BE2C (cell line): Measurements from ENCODE around the gene ITGB7.

ENCODE experiments used
- DNase-seq: peaks from one replicate; pipeline ENCODE4 v3.0.0-alpha.2; 2020
- H3K27me3 ChIP-seq: fragments of 250-450 bp; sonication (Bioruptor Pico); 2 replicates; pipeline ENCODE4 v1.5.1; 2020; ENCODE audit warnings: mild to moderate bottlenecking
- H3K36me3 ChIP-seq: fragments of 250-450 bp; sonication (Bioruptor Pico); 2 replicates; pipeline ENCODE4 v1.5.1; 2020; ENCODE audit warnings: mild to moderate bottlenecking
- H3K4me1 ChIP-seq: fragments of 250-450 bp; sonication (Bioruptor Pico); 2 replicates; pipeline ENCODE4 v1.5.1; 2020
- H3K4me3 ChIP-seq: 2 replicates; pipeline ENCODE4 v1.5.1; 2011; ENCODE audit warnings: low read depth, low read length
- H3K9me3 ChIP-seq: fragments of 250-450 bp; sonication (Bioruptor Pico); 2 replicates; pipeline ENCODE4 v1.5.1; 2020
- TF ChIP-seq, protein P1 (sequence below): IDR thresholded peaks from 2 replicates; pipeline ENCODE4 v1.5.1; 2012; ENCODE audit warnings: mild to moderate bottlenecking, low read depth, low read length

ITGB7 gene

GRCh38 chr12:53212931-53213330, 5.9 kb upstream of the ITGB7 start:
- no peak for DNase-seq
- H3K9me3 ChIP-seq = no peaks in the 10 kb centered on the region
- H3K4me3 ChIP-seq = no peak overlapping the region
- no peaks in the 10 kb centered on the region for H3K27me3 ChIP-seq
- H3K4me1 ChIP-seq = peaks cover 4% of the 10 kb centered on the region; the same call in 1 of the 2 replicates
- TF ChIP-seq, protein P1, sequence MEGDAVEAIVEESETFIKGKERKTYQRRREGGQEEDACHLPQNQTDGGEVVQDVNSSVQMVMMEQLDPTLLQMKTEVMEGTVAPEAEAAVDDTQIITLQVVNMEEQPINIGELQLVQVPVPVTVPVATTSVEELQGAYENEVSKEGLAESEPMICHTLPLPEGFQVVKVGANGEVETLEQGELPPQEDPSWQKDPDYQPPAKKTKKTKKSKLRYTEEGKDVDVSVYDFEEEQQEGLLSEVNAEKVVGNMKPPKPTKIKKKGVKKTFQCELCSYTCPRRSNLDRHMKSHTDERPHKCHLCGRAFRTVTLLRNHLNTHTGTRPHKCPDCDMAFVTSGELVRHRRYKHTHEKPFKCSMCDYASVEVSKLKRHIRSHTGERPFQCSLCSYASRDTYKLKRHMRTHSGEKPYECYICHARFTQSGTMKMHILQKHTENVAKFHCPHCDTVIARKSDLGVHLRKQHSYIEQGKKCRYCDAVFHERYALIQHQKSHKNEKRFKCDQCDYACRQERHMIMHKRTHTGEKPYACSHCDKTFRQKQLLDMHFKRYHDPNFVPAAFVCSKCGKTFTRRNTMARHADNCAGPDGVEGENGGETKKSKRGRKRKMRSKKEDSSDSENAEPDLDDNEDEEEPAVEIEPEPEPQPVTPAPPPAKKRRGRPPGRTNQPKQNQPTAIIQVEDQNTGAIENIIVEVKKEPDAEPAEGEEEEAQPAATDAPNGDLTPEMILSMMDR = no peak
- 0 out of 2 replicates have a peak, but pooled peaks cover 2% of the 10 kb centered on the region for H3K36me3 ChIP-seq

DNA sequence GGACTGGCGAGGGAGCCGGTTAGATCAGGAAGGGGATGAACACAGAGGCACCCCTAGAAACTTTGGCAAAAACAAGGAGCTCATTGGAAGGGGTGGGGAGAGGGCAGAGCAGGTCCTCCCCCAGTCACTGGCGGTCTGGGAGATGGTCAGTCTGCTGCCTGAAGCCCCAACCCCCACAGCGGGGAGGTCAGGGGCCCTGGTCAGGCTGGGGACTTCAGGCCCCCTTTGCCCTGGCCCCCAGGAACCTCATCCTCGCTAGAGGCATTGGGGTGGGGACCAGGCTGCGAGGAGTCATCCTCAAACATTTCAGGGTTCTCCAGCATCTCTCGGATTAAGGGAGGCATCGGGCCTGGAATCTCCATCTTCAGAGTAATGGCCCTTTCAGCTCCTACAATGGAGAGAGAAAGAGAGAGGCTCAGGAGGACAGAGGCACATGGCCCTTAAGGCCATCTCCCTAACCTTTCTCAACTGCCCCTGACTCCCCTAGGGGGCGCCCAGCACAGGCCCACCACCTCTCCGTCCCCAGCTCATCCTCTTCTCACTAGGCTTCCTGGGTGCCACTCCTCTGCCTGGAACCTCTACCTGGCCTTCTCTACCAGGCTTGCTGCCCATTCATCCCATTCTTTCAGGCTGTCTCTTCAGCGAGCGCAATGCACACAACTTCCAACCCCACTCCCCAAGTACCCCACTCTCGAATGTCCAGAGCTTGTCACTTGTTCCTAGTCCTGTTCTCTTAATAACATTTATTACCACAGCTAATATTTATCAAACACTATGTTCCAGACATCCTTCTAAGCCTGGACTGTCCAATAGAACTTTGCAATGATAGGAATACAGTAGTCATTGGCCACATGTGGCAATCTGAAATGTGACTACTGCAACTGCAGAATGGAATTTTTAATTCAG, 4.7 kb upstream of the ITGB7 start:
- Histone ChIP-seq H3K27me3 (no peaks in the 10 kb centered on the region), H3K36me3 (0 out of 2 replicates have a peak, but pooled peaks cover 2% of the 10 kb centered on the region), H3K4me1 (peaks cover 4% of the 10 kb centered on the region; the same call in 1 of the 2 replicates), H3K4me3 (no peak overlapping the region), H3K9me3 (no peaks in the 10 kb centered on the region)
- TF ChIP-seq, protein P1 = peak; percentile 71
- DNase-seq = peak; percentile 56

DNA sequence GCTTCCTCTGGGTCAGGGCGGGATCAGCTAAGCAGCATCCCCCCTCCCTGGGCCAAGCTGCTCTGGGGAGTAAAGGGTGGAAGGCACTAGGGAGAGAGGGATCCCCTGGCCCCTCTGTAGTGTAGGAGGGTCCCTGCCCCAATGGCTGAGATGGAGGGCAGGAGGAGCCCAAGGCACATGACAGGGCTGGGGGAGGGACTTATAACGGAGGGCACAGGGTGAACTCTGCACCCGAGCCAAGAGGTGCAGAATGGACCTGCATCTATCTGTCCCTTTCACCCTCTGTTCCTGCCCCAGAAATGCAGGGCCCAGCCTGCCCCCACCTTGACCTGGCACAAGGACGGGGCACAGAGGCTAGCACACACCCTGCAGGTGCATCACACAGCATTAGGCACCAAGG, 3.8 kb upstream of the ITGB7 start:
- 0 out of 2 replicates have a peak, but pooled peaks cover 2% of the 10 kb centered on the region for H3K36me3 ChIP-seq
- TF ChIP-seq, protein P1 = no peak
- H3K4me1 ChIP-seq = peaks cover 4% of the 10 kb centered on the region; the same call in 1 of the 2 replicates
- no peak for DNase-seq
- no peaks in the 10 kb centered on the region for H3K27me3 ChIP-seq
- no peaks in the 10 kb centered on the region for H3K9me3 ChIP-seq
- H3K4me3 ChIP-seq = no peak overlapping the region

DNA sequence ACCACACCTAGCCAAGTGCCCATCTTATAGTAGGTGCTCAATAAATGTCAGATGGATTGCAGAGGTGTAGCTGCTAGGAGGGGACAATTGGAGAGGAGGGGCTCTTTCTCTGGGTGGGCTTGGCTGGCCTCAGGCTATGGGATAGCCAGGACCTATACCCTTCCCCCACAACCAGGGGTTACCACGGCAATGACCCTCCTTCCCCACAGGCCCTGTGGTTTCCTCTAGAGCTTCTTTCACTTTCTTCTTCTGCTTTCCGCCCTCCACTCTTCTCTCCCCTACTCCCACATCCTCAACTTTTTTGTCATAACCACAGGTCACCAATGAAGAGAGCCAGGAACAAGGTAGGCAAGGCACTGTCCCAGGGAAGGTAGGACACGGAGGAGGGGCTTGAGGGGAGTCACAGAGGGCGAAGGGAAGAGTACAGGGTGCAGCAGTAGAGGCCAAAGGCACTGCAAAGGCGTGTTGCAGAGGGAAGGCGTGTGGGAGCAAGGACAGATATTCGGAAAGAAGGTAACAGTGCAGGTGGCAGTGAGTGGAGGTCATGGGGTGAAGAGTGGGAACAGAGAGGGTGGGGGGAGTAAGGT, 1.9 kb upstream of the ITGB7 start:
- H3K4me1 ChIP-seq = peaks cover 4% of the 10 kb centered on the region; the same call in 1 of the 2 replicates
- TF ChIP-seq, protein P1 = no peak
- H3K36me3 ChIP-seq = 0 out of 2 replicates have a peak, but pooled peaks cover 2% of the 10 kb centered on the region
- no peak for DNase-seq
- no peak overlapping the region for H3K4me3 ChIP-seq
- no peaks in the 10 kb centered on the region for H3K27me3 ChIP-seq
- H3K9me3 ChIP-seq = no peaks in the 10 kb centered on the region

DNA sequence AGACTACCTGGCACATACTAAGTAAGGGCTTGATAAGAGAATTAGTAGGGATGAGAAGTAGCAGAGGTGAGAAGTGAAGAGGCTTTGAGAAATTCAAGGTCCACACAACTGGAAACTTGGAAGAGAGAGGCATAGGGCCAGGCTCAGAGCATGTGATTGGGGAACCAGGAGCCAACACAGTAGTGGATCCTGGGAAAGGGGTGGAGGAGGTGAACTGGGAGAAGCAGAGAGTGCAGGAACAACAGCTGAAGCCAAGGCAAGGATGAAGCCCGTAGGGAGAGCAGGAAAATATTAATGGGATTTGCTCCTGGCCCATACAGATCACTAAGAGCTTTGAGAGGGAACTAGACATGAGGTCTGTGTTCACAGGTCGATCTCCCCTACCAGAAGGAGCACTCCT, 1.4 kb upstream of the ITGB7 start:
- H3K9me3 ChIP-seq = no peaks in the 10 kb centered on the region
- no peaks in the 10 kb centered on the region for H3K27me3 ChIP-seq
- TF ChIP-seq, protein P1 = no peak
- H3K4me3 ChIP-seq = no peak overlapping the region
- no peak for DNase-seq
- H3K36me3 ChIP-seq = 0 out of 2 replicates have a peak, but pooled peaks cover 2% of the 10 kb centered on the region
- peaks cover under 1% of the 10 kb centered on the region; the same call in 1 of the 2 replicates for H3K4me1 ChIP-seq
